Suprapubic skin (tissue), 3 donors: ENCODE data around the gene SERTAD1.

Experiments used
- CTCF ChIP-seq, 2 donors: fragments of 200-600 bp in 1 of 2; fragments of 450-650 bp in 1 of 2; sonication (generic) in 1 of 2; IDR thresholded peaks; one replicate each; pipeline ENCODE4 v1.5.1; 2016 to 2019; ENCODE audit warnings: antibody characterized with exemption in 2 of 2, mild to moderate bottlenecking in 1 of 2, moderate library complexity in 1 of 2
- POLR2A ChIP-seq, 2 donors: fragments of 450-650 bp; IDR thresholded peaks; one replicate each; pipeline ENCODE4 v1.6.1; 2017; ENCODE audit warnings: antibody characterized with exemption in 2 of 2, mild to moderate bottlenecking in 2 of 2, moderate library complexity in 2 of 2

- TF ChIP-seq POLR2A (IDR thresholded peaks at IDR 0.05), result no peak
- no peak for TF ChIP-seq CTCF (IDR thresholded peaks at IDR 0.05)
Measured at GRCh38 chr19:40453151-40453735, 27.5 kb upstream of the SERTAD1 start.
